ENCODE results near the gene GALNT7. TPM values are rescaled to one million over a fixed set of nuclear protein-coding genes. Genes with fewer than 3 reads are reported as not detected.

Gene GALNT7
- polyA plus RNA-seq, 1 of the 3 experiments (the other 2 are of a cell fraction): 14.8 TPM

- WGBS (ENCODE audit: low lambda C conversion rate): 93% methylated on average over 5 of the region's 5 CpGs
- H3K4me3 ChIP-seq (ENCODE audit: low read depth in 2 of 2, low read length in 1 of 2): no peak overlapping the region
Measured at GRCh38 chr4:173130687-173131086, 37.9 kb upstream of the GALNT7 start.

More at GRCh38 chr4:173130687-173131086, 37.9 kb upstream of the GALNT7 start:
- ChIA-PET CTCF (interaction anchor here (1.1 to 1.8 kb wide), 2 partner anchors 10 to 171 kb away, joined by 4 to 6 read pairs; no protein-coding TSS in a partner anchor), POLR2A (no interaction called here)
- H3K9ac ChIP-seq: no peak overlapping the region
- H3K27ac ChIP-seq (ENCODE audit: low read depth in 2 of 2, low read length in 1 of 2): no peak overlapping the region
- H3K9me2 ChIP-seq: no peaks in the 10 kb centered on the region
- no peak overlapping the region for H3K4me2 ChIP-seq
- H3K79me2 ChIP-seq (ENCODE audit: insufficient read depth): no peaks in the 10 kb centered on the region
- no peaks in the 10 kb centered on the region for H3K27me3 ChIP-seq (ENCODE audit: insufficient read depth)
- H4K20me1 ChIP-seq (ENCODE audit: insufficient read depth): no peaks in the 10 kb centered on the region
- no peaks in the 10 kb centered on the region for H3K36me3 ChIP-seq (replicated peaks in 1 of 2; ENCODE audit: control insufficient read depth in 1 of 2, insufficient read depth in 2 of 2, low read length in 1 of 2)
- no peaks in the 10 kb centered on the region for H3K9me3 ChIP-seq
- peaks cover 2% of the 10 kb centered on the region for H3F3A ChIP-seq (replicated peaks; ENCODE audit: insufficient read depth)
- no peaks in the 10 kb centered on the region for H3K4me1 ChIP-seq (ENCODE audit: control insufficient read depth in 1 of 2, insufficient read depth in 2 of 2, low read depth in 1 of 2, low read length in 1 of 2)
- no peak overlapping the region for H2AFZ ChIP-seq (ENCODE audit: low read depth)
- DNase-seq: no peak
- TF ChIP-seq TCF12 (IDR thresholded peaks at IDR 0.05) (no peak), CTCF (IDR thresholded peaks at IDR 0.05) (no peak), MXI1 (IDR thresholded peaks at IDR 0.05; ENCODE audit: low read depth, low read length) (no peak), USF1 (IDR thresholded peaks at IDR 0.05; ENCODE audit: borderline replicate concordance, low read depth) (no peak), CHD2 (IDR thresholded peaks at IDR 0.05; ENCODE audit: low read length, partially characterized antibody) (no peak), SMC3 (IDR thresholded peaks at IDR 0.05; ENCODE audit: low read depth, low read length) (no peak), RXRA (IDR thresholded peaks at IDR 0.05; ENCODE audit: borderline replicate concordance, low read depth) (no peak), ELF1 (IDR thresholded peaks at IDR 0.05) (no peak), IRF3 (IDR thresholded peaks at IDR 0.05; ENCODE audit: low read depth, low read length) (no peak), TEAD4 (IDR thresholded peaks at IDR 0.05; ENCODE audit: borderline replicate concordance, insufficient read depth) (no peak), RFX5 (IDR thresholded peaks at IDR 0.05; ENCODE audit: low read length) (no peak), MEF2A (IDR thresholded peaks at IDR 0.05; ENCODE audit: borderline replicate concordance, low read depth) (no peak), SIN3A (IDR thresholded peaks at IDR 0.05; ENCODE audit: borderline replicate concordance, low read depth, low read length) (no peak), RAD21 (IDR thresholded peaks at IDR 0.05; ENCODE audit: low read length) (no peak), EZH2phosphoT487 (IDR thresholded peaks at IDR 0.05; ENCODE audit: borderline replicate concordance, low read depth) (no peak), POLR2AphosphoS5 (IDR thresholded peaks at IDR 0.05; ENCODE audit: low read depth, low read length) (no peak), EP300 (IDR thresholded peaks at IDR 0.05; ENCODE audit: borderline replicate concordance in 1 of 2, low read depth in 1 of 2, low read length in 1 of 2) (no peak)
